GM12892 (cell line): ENCODE data around the gene HELLS.

Experiments
- POLR2A ChIP-seq: IDR thresholded peaks from 2 replicates; pipeline ENCODE4 v1.6.1; 2011; ENCODE audit warnings: low read depth, low read length, control low read depth
- POLR2AphosphoS5 ChIP-seq: IDR thresholded peaks from 2 replicates; pipeline ENCODE4 v1.6.1; 2011; ENCODE audit warnings: low read depth, low read length, control low read depth
- TAF1 ChIP-seq: IDR thresholded peaks from 2 replicates; pipeline ENCODE4 v1.6.1; 2011; ENCODE audit warnings: low read depth, mild to moderate bottlenecking, control low read depth, low read length, borderline replicate concordance

DNA sequence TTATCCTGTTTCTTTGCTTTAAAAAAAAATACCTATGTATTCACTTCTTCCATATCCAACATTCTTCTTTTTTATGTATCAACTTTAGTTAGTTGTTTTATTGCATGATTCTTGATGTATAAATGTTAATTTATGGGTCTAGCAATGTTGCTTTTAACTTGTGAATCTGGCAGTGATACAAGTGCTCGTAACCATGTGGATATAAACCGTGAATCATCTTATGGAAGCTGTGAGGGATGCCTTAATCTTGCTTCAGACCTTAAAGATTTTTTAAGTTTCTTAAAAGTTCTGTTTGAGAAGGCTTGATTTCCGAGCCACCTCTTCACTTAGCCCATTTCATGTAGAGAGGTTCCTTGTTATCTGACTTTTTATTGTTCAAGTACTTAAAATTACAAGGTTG lies 25.9 kb downstream of the HELLS start:
- TF ChIP-seq POLR2AphosphoS5 (no peak), POLR2A (no peak), TAF1 (no peak)
